C4-2B (cell line): ENCODE measurements around the gene CLSTN2.

Experiments
- H3K27ac ChIP-seq: fragments of 450-650 bp; 2 replicates; pipeline ENCODE4 v1.5.1; 2017
- ZFX ChIP-seq: fragments of 450-650 bp; IDR thresholded peaks from 2 replicates; pipeline ENCODE4 v1.6.1; 2017
- TF ChIP-seq, protein P1 (sequence below): fragments of 450-650 bp; conservative IDR thresholded peaks from 2 replicates; pipeline ENCODE4 v1.5.1; 2017; ENCODE audit warnings: mild to moderate bottlenecking

Gene CLSTN2

DNA sequence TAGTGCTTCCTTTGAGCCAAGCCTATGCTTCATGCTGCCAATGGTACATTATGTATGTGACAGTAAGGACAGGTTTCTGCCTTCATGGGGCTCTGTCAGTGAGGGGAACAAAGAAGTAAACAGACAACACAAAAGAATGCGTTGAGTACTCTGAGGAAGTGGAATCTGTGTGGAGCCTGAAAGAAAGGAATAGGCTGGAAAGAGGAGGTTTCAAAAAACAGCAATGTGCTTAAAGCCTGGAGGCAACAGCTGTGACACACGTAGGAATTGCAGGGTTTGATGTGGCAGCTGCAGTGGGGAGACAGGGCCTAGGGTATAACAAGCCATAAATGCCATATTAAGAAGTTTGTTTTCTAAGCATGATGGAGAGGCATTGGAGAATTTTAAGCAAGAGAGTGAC is 316.7 kb downstream of the CLSTN2 start:
- no peak overlapping the region for H3K27ac ChIP-seq
- TF ChIP-seq ZFX: no peak
- TF ChIP-seq, protein P1, sequence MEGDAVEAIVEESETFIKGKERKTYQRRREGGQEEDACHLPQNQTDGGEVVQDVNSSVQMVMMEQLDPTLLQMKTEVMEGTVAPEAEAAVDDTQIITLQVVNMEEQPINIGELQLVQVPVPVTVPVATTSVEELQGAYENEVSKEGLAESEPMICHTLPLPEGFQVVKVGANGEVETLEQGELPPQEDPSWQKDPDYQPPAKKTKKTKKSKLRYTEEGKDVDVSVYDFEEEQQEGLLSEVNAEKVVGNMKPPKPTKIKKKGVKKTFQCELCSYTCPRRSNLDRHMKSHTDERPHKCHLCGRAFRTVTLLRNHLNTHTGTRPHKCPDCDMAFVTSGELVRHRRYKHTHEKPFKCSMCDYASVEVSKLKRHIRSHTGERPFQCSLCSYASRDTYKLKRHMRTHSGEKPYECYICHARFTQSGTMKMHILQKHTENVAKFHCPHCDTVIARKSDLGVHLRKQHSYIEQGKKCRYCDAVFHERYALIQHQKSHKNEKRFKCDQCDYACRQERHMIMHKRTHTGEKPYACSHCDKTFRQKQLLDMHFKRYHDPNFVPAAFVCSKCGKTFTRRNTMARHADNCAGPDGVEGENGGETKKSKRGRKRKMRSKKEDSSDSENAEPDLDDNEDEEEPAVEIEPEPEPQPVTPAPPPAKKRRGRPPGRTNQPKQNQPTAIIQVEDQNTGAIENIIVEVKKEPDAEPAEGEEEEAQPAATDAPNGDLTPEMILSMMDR: no peak

DNA sequence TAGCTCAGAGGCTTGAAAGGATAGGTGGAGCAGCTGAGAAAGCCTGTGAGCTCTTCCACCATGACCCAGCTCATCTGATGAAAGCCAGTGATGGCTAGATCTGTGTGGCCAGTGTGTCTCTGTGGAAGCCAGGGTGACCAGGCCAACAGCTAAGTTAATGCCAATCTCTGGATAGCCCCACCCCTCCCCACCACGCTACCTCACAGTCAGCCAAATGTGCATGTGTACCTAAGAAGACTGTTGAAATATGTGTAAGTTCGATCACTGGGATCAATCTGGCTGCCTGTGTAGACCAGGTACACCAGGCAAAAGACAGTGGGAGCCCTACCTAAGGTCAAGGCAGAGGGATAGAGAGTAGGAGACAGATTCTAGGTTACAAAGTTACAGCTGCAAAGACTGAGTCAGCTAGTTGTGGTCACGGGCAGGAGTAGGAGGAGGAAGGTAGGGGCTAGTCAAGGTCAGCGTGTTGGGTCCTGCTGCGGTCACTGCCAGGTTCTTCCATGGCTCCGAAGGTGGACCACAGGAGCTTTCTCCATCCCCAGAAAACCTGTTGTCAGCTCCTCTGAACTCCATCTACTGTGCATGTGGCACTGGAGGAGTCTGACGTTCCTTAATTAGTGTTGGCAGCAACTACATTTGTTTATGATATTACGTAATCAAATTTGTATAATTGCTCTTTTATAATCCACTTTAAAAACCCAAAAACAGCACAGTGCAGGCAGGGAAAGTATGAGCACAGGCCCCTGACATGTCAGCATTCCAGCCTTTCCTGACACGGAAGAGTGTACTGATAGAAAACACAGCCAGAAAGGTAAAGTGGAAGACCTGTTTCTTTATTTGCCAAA is 318.0 kb downstream of the CLSTN2 start:
- H3K27ac ChIP-seq: no peak overlapping the region
- no peak for TF ChIP-seq ZFX
- TF ChIP-seq, protein P1: no peak

DNA sequence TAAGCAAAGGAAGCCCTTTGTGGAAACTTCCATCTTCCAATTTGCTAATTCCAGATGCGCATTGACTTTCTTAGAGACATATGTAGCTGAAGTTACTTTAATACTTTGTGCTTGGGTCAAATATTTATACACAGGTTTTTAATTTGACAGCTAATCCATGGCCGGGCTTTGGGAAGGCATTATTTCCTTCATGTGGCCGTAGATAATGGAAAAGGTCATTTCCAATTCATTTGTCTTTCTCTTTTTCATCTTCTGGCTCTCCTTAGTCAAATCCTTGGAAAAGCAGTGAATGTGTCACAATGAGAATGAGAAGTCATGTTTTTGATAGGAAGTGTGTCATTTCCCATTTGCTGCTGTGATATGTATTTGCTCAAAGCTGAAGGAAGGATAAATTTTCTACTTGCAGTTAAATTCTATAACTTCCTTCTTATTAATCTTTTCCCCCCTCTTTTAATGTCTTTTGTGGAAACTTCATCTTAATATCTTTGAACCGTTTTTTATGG is 323.3 kb downstream of the CLSTN2 start:
- TF ChIP-seq, protein P1: no peak
- TF ChIP-seq ZFX: no peak
- H3K27ac ChIP-seq: no peak overlapping the region

DNA sequence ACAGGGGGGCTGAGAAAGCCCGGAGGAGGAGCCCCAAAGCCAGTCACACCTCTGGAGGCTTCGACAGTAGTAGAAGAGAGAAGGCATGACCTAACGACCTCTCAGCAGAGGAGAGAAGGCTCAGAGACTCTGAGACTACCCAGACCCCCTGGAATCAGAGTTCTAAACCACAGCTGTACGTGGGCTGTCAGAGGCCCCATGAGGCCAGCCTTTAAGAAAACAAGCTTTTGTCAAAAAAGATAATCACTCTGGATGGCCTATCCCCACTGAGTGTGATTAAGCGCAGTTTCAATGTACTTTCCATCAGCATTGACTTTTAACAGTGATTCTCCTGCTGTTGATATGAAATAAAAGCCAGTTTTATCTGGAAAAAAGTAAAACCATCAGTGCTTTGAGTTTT is 330.3 kb downstream of the CLSTN2 start:
- no peak overlapping the region for H3K27ac ChIP-seq
- no peak for TF ChIP-seq ZFX
- TF ChIP-seq, protein P1: no peak

DNA sequence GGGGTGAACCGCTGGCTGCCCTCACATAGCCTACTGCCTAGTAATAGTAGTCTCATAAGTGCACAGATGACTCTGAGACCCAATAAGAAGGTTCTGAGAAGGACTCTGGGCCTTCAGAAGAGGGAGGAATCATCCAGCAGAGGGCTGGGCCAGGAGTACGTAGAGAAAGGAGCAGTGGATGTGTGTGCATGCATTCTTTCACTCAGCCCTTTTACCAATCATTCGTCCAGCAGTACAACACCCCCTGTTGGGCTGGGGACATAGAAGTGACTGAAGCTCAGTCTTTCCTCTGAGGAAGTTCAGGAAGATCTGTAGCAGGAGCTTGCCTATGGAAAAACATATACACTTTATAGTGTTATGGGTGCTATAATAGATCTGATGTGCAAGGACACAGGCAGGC is 333.1 kb downstream of the CLSTN2 start:
- no peak for TF ChIP-seq ZFX
- TF ChIP-seq, protein P1: no peak
- no peak overlapping the region for H3K27ac ChIP-seq

DNA sequence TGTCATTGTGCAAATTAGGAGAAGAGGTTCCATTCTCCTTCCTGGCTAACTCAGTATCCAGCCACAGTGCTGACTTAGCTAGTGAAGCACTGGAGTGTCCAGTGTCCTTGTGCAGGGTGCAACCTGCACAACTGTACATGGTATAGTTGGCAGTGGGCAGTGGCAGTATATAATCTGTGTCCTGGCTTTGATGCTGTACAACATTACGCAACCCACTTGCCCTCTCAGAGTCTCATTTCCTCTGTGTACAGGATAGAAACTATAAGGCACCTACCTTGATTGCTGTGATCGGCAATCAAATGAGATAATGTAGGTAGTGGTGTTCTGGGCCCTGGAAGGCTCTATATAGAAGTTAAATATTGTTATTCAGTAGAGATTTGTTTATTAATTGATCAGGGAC is 333.6 kb downstream of the CLSTN2 start:
- no peak for TF ChIP-seq ZFX
- H3K27ac ChIP-seq: no peak overlapping the region

DNA sequence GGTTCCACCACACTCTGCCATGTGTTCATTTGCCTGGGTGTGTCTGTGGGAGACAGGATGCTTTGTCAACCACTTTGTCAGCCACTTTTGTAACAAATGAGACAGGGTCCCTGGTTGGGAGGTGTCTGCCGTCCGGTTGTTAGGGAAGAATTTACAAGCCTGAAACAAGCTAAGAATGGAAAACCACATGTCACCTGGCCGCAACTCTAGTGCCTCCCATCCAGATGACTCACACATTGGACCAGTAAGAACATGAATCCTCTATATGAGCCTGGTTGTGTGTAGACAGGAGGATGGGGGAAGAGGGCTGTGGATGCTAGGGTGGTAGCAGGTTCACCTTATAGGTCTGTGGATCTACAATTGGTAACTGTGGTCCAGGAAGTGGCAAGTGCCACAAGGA is 335.3 kb downstream of the CLSTN2 start:
- no peak overlapping the region for H3K27ac ChIP-seq
- no peak for TF ChIP-seq ZFX
- TF ChIP-seq, protein P1: no peak
